ENCODE measurements around the gene PELI2.

Gene PELI2

GRCh38 chr14:56270921-56271320, 152.7 kb downstream of the PELI2 start:
- DNase-seq (ENCODE audit: low spot score): no peak
- H2BK5ac ChIP-seq (ENCODE audit: low read length): no peak overlapping the region
- no peak overlapping the region for H3K27ac ChIP-seq (replicated peaks; ENCODE audit: low read length)
- no peak overlapping the region for H2BK120ac ChIP-seq (ENCODE audit: low read depth, low read length)
- no peak overlapping the region for H2BK12ac ChIP-seq (ENCODE audit: low read length)
- H2BK15ac ChIP-seq (ENCODE audit: low read length): no peak overlapping the region
- H3K4me2 ChIP-seq (ENCODE audit: insufficient read depth, low read length, poor library complexity, severe bottlenecking): no peak overlapping the region
- no CpG with 5 or more reads among the region's 8 CpGs for WGBS, 2 donors (ENCODE audit: extremely low coverage in 2 of 2, insufficient read length in 2 of 2, insufficient replicate concordance in 1 of 2)
- H2AFZ ChIP-seq (ENCODE audit: low read length): no peak overlapping the region
- no peaks in the 10 kb centered on the region for H3K79me1 ChIP-seq (ENCODE audit: low read depth, low read length)
- H3K14ac ChIP-seq (ENCODE audit: low read length): no peak overlapping the region
- peaks cover 2 to 3% of the 10 kb centered on the region in 2 donors for H3K4me1 ChIP-seq (ENCODE audit: control insufficient read depth in 2 of 2, insufficient read depth in 1 of 2, low read depth in 1 of 2, low read length in 2 of 2)
- no peak overlapping the region for H3K4ac ChIP-seq (ENCODE audit: low read length)
- no peak overlapping the region for H3K9ac ChIP-seq (ENCODE audit: low read depth, low read length, poor library complexity)
- H3K4me3 ChIP-seq (ENCODE audit: low read length in 2 of 2): no peak overlapping the region
- H3K27me3 ChIP-seq (ENCODE audit: control insufficient read depth in 3 of 3, insufficient read depth in 3 of 3, low read depth in 1 of 3, low read length in 3 of 3): no peaks in the 10 kb centered on the region
- no peak overlapping the region for H4K8ac ChIP-seq (ENCODE audit: low read depth, low read length)
- no peak overlapping the region for H3K18ac ChIP-seq (ENCODE audit: low read length)
- peaks cover 0 to 2% of the 10 kb centered on the region in 2 donors for H3K9me3 ChIP-seq (replicated peaks in 1 of 2; ENCODE audit: control insufficient read depth in 2 of 2, insufficient read depth in 1 of 2, low read depth in 1 of 2, low read length in 2 of 2)
- H3K23ac ChIP-seq (ENCODE audit: low read depth, low read length, poor library complexity): no peak overlapping the region
- H3K36me3 ChIP-seq (replicated peaks in 1 of 2; ENCODE audit: control insufficient read depth in 2 of 2, insufficient read depth in 2 of 2, low read length in 2 of 2): no peaks in the 10 kb centered on the region
- no peak overlapping the region for H4K91ac ChIP-seq (ENCODE audit: low read depth, low read length, poor library complexity)
- no peak overlapping the region for H2AK5ac ChIP-seq (ENCODE audit: low read depth, low read length)

DNA sequence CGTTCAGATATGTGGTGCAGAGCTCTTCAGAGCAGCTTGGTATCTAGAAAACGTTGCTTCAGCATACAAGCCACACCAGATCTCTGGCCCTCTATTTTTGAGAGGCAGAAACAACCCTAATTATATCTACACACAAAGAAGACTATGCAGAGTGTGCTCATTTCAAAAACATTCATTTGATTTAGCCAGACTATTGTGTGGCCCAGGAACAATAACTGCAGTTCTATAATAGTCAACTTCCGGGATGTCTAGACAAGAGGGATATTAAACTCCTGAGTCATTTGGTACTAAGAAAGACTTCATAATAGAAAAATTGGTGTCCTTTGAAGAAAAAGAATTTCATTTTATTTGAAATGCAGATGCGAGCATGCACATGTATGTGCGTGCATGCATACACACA, 153.8 kb downstream of the PELI2 start:
- no peak overlapping the region for H3K4me2 ChIP-seq (ENCODE audit: insufficient read depth, low read length, poor library complexity, severe bottlenecking)
- H3K27ac ChIP-seq (replicated peaks; ENCODE audit: low read length): no peak overlapping the region
- H3K79me1 ChIP-seq (ENCODE audit: low read depth, low read length): no peaks in the 10 kb centered on the region
- no peak overlapping the region for H2AK5ac ChIP-seq (ENCODE audit: low read depth, low read length)
- H3K4ac ChIP-seq (ENCODE audit: low read length): no peak overlapping the region
- H3K23ac ChIP-seq (ENCODE audit: low read depth, low read length, poor library complexity): no peak overlapping the region
- H3K18ac ChIP-seq (ENCODE audit: low read length): no peak overlapping the region
- H3K14ac ChIP-seq (ENCODE audit: low read length): no peak overlapping the region
- no peak overlapping the region for H2BK12ac ChIP-seq (ENCODE audit: low read length)
- no peak overlapping the region for H4K91ac ChIP-seq (ENCODE audit: low read depth, low read length, poor library complexity)
- H4K8ac ChIP-seq (ENCODE audit: low read depth, low read length): no peak overlapping the region
- H3K9ac ChIP-seq (ENCODE audit: low read depth, low read length, poor library complexity): no peak overlapping the region
- no peak overlapping the region for H2AFZ ChIP-seq (ENCODE audit: low read length)
- no peak overlapping the region for H2BK120ac ChIP-seq (ENCODE audit: low read depth, low read length)
- peaks cover 2 to 3% of the 10 kb centered on the region in 2 donors for H3K4me1 ChIP-seq (ENCODE audit: control insufficient read depth in 2 of 2, insufficient read depth in 1 of 2, low read depth in 1 of 2, low read length in 2 of 2)
- no CpG with 5 or more reads among the region's 5 CpGs for WGBS, 2 donors (ENCODE audit: extremely low coverage in 2 of 2, insufficient read length in 2 of 2, insufficient replicate concordance in 1 of 2)
- no peaks in the 10 kb centered on the region for H3K36me3 ChIP-seq (replicated peaks in 1 of 2; ENCODE audit: control insufficient read depth in 2 of 2, insufficient read depth in 2 of 2, low read length in 2 of 2)
- H3K27me3 ChIP-seq (ENCODE audit: control insufficient read depth in 3 of 3, insufficient read depth in 3 of 3, low read depth in 1 of 3, low read length in 3 of 3): no peaks in the 10 kb centered on the region
- no peak overlapping the region for H3K4me3 ChIP-seq (ENCODE audit: low read length in 2 of 2)
- peaks cover 0 to 5% of the 10 kb centered on the region in 2 donors for H3K9me3 ChIP-seq (replicated peaks in 1 of 2; ENCODE audit: control insufficient read depth in 2 of 2, insufficient read depth in 1 of 2, low read depth in 1 of 2, low read length in 2 of 2)
- H2BK15ac ChIP-seq (ENCODE audit: low read length): no peak overlapping the region
- H2BK5ac ChIP-seq (ENCODE audit: low read length): no peak overlapping the region
- no peak for DNase-seq (ENCODE audit: low spot score)

GRCh38 chr14:56273155-56273554, 154.9 kb downstream of the PELI2 start:
- H3K4me1 ChIP-seq (ENCODE audit: control insufficient read depth in 2 of 2, insufficient read depth in 1 of 2, low read depth in 1 of 2, low read length in 2 of 2): peaks cover 2 to 3% of the 10 kb centered on the region in 2 donors
- H3K36me3 ChIP-seq (replicated peaks in 1 of 2; ENCODE audit: control insufficient read depth in 2 of 2, insufficient read depth in 2 of 2, low read length in 2 of 2): no peaks in the 10 kb centered on the region
- peaks cover 0 to 12% of the 10 kb centered on the region in 2 donors for H3K9me3 ChIP-seq (replicated peaks in 1 of 2; ENCODE audit: control insufficient read depth in 2 of 2, insufficient read depth in 1 of 2, low read depth in 1 of 2, low read length in 2 of 2)
- no peak overlapping the region for H2BK5ac ChIP-seq (ENCODE audit: low read length)
- H2BK15ac ChIP-seq (ENCODE audit: low read length): no peak overlapping the region
- no peak overlapping the region for H2AK5ac ChIP-seq (ENCODE audit: low read depth, low read length)
- H3K27ac ChIP-seq (replicated peaks; ENCODE audit: low read length): no peak overlapping the region
- no peak overlapping the region for H3K14ac ChIP-seq (ENCODE audit: low read length)
- no peaks in the 10 kb centered on the region for H3K27me3 ChIP-seq (ENCODE audit: control insufficient read depth in 3 of 3, insufficient read depth in 3 of 3, low read depth in 1 of 3, low read length in 3 of 3)
- no peak overlapping the region for H2AFZ ChIP-seq (ENCODE audit: low read length)
- no peak for DNase-seq (ENCODE audit: low spot score)
- H3K18ac ChIP-seq (ENCODE audit: low read length): no peak overlapping the region
- no peak overlapping the region for H3K4ac ChIP-seq (ENCODE audit: low read length)
- no peak overlapping the region for H3K23ac ChIP-seq (ENCODE audit: low read depth, low read length, poor library complexity)
- no peak overlapping the region for H3K4me3 ChIP-seq (ENCODE audit: low read length in 2 of 2)
- no peak overlapping the region for H3K9ac ChIP-seq (ENCODE audit: low read depth, low read length, poor library complexity)
- no peak overlapping the region for H2BK12ac ChIP-seq (ENCODE audit: low read length)
- H3K79me1 ChIP-seq (ENCODE audit: low read depth, low read length): no peaks in the 10 kb centered on the region
- H4K8ac ChIP-seq (ENCODE audit: low read depth, low read length): no peak overlapping the region
- no peak overlapping the region for H3K4me2 ChIP-seq (ENCODE audit: insufficient read depth, low read length, poor library complexity, severe bottlenecking)
- H4K91ac ChIP-seq (ENCODE audit: low read depth, low read length, poor library complexity): no peak overlapping the region
- H2BK120ac ChIP-seq (ENCODE audit: low read depth, low read length): no peak overlapping the region
- WGBS, 2 donors (ENCODE audit: extremely low coverage in 2 of 2, insufficient read length in 2 of 2, insufficient replicate concordance in 1 of 2): no CpG with 5 or more reads among the region's 3 CpGs

DNA sequence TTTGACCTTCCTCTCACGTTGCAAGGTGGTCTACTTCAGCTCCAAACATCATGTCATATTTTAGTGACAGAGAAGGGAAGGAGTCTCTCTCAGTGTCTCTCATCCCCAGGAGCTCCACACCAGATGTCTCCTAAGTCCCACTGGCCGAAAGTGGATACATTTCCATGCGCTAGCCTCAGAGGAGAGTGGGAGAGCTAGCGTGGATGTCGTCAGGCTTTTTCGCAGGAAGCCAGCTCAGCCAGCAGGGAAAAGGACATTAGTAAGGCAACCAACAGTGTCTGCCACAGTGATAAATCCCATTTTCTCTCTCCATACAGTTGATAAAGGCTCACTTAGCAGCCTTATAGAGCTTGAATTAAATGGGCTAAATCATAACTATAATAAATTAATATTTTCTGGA, 155.7 kb downstream of the PELI2 start:
- Histone ChIP-seq H3K4me3 (ENCODE audit: low read length in 2 of 2) (no peak overlapping the region), H3K4me2 (ENCODE audit: insufficient read depth, low read length, poor library complexity, severe bottlenecking) (no peak overlapping the region), H3K4ac (ENCODE audit: low read length) (no peak overlapping the region), H3K79me1 (ENCODE audit: low read depth, low read length) (no peaks in the 10 kb centered on the region), H4K8ac (ENCODE audit: low read depth, low read length) (no peak overlapping the region), H3K9ac (ENCODE audit: low read depth, low read length, poor library complexity) (no peak overlapping the region), H2AK5ac (ENCODE audit: low read depth, low read length) (no peak overlapping the region), H2BK15ac (ENCODE audit: low read length) (no peak overlapping the region), H3K27me3 (ENCODE audit: control insufficient read depth in 3 of 3, insufficient read depth in 3 of 3, low read depth in 1 of 3, low read length in 3 of 3) (no peaks in the 10 kb centered on the region), H2BK12ac (ENCODE audit: low read length) (no peak overlapping the region), H3K9me3 (replicated peaks in 1 of 2; ENCODE audit: control insufficient read depth in 2 of 2, insufficient read depth in 1 of 2, low read depth in 1 of 2, low read length in 2 of 2) (peaks cover 0 to 12% of the 10 kb centered on the region in 2 donors), H2BK120ac (ENCODE audit: low read depth, low read length) (no peak overlapping the region), H3K18ac (ENCODE audit: low read length) (no peak overlapping the region), H3K23ac (ENCODE audit: low read depth, low read length, poor library complexity) (no peak overlapping the region), H4K91ac (ENCODE audit: low read depth, low read length, poor library complexity) (no peak overlapping the region), H3K14ac (ENCODE audit: low read length) (no peak overlapping the region), H3K36me3 (replicated peaks in 1 of 2; ENCODE audit: control insufficient read depth in 2 of 2, insufficient read depth in 2 of 2, low read length in 2 of 2) (no peaks in the 10 kb centered on the region), H2AFZ (ENCODE audit: low read length) (no peak overlapping the region), H2BK5ac (ENCODE audit: low read length) (no peak overlapping the region), H3K4me1 (ENCODE audit: control insufficient read depth in 2 of 2, insufficient read depth in 1 of 2, low read depth in 1 of 2, low read length in 2 of 2) (peaks cover 2 to 3% of the 10 kb centered on the region in 2 donors), H3K27ac (replicated peaks; ENCODE audit: low read length) (no peak overlapping the region)
- WGBS, 2 donors (ENCODE audit: extremely low coverage in 2 of 2, insufficient read length in 2 of 2, insufficient replicate concordance in 1 of 2): no CpG with 5 or more reads among the region's 6 CpGs
- no peak for DNase-seq (ENCODE audit: low spot score)
